Measurements from ENCODE around the gene SEMA4F. TPM values are rescaled to one million over a fixed set of nuclear protein-coding genes. Genes with fewer than 3 reads are reported as not detected.

The SEMA4F gene
- total RNA-seq, 1 donor from 2014 or later, result 12.5 TPM

DNA sequence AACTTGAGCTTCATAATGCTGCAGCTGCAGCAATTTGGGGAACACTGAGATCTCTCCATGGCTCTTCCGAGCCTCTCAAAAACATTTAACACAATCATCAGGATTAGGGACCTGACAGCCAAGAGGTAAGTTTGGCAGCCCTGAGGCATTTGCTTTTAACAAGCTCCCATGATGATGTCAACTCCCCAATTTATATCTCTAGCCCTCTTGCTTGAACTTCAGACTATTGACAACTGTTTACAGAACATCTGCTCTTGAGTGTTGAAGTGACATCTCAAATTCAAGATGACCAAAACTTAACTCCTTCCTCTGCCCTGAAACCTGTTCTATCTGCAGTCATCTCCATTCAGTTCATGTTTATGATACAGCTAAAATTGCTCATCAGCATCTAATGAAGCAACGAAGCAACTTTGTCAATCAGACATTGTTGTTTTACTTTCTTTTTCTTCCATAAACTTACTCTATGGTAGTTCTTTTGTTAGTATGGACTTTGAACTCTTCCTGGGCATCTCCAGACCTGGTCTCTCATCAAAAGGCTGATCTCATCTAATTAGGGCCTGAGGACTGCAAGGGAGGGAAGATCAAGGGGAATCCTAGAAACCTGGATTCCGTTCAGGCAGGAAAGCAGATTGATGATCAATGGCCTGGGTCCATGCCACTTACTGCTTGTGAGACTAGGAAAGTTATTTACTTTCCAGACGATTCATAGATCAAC lies 48.1 kb downstream of the SEMA4F start:
- Histone ChIP-seq H3K9me3 (ENCODE audit: insufficient read depth, low read depth, low read length) (no peaks in the 10 kb centered on the region), H3K79me2 (ENCODE audit: insufficient read depth, low read length) (no peaks in the 10 kb centered on the region), H3K4me1 (ENCODE audit: insufficient read depth, low read length) (no peaks in the 10 kb centered on the region), H2AFZ (ENCODE audit: low read depth, low read length) (no peak overlapping the region), H3K36me3 (ENCODE audit: insufficient read depth, low read length) (no peaks in the 10 kb centered on the region), H3K27ac (ENCODE audit: low read depth, low read length) (no peak overlapping the region), H3K27me3 (ENCODE audit: insufficient read depth, low read length) (peaks cover 14% of the 10 kb centered on the region), H3K4me2 (ENCODE audit: low read length) (no peak overlapping the region), H3K4me3 (ENCODE audit: insufficient read depth, low read depth, low read length) (no peak overlapping the region), H3K9ac (ENCODE audit: low read length) (no peak overlapping the region), H4K20me1 (ENCODE audit: insufficient read depth, low read length) (no peaks in the 10 kb centered on the region)
- H3K27ac Mint-ChIP-seq (ENCODE audit: unreplicated experiment), result no peak overlapping the region
- H3K4me3 Mint-ChIP-seq (ENCODE audit: unreplicated experiment), result no peak overlapping the region
- TF ChIP-seq EZH2 (IDR thresholded peaks at IDR 0.05; ENCODE audit: insufficient read depth, low read length), result no peak
- TF ChIP-seq, protein P1, sequence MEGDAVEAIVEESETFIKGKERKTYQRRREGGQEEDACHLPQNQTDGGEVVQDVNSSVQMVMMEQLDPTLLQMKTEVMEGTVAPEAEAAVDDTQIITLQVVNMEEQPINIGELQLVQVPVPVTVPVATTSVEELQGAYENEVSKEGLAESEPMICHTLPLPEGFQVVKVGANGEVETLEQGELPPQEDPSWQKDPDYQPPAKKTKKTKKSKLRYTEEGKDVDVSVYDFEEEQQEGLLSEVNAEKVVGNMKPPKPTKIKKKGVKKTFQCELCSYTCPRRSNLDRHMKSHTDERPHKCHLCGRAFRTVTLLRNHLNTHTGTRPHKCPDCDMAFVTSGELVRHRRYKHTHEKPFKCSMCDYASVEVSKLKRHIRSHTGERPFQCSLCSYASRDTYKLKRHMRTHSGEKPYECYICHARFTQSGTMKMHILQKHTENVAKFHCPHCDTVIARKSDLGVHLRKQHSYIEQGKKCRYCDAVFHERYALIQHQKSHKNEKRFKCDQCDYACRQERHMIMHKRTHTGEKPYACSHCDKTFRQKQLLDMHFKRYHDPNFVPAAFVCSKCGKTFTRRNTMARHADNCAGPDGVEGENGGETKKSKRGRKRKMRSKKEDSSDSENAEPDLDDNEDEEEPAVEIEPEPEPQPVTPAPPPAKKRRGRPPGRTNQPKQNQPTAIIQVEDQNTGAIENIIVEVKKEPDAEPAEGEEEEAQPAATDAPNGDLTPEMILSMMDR (IDR thresholded peaks at IDR 0.05; ENCODE audit: insufficient read depth, low read depth, low read length), result no peak
- H3K36me3 Mint-ChIP-seq (ENCODE audit: low read depth, unreplicated experiment), result peaks cover 1% of the 10 kb centered on the region
- H3K9me3 Mint-ChIP-seq (ENCODE audit: unreplicated experiment), result no peaks in the 10 kb centered on the region
- no peaks in the 10 kb centered on the region for H3K4me1 Mint-ChIP-seq (ENCODE audit: low read depth, unreplicated experiment)
- peaks cover 22% of the 10 kb centered on the region for H3K27me3 Mint-ChIP-seq (ENCODE audit: low read depth, unreplicated experiment)
- FAIRE-seq (no peak), DNase-seq (ENCODE audit: low read depth) (no peak)

DNA sequence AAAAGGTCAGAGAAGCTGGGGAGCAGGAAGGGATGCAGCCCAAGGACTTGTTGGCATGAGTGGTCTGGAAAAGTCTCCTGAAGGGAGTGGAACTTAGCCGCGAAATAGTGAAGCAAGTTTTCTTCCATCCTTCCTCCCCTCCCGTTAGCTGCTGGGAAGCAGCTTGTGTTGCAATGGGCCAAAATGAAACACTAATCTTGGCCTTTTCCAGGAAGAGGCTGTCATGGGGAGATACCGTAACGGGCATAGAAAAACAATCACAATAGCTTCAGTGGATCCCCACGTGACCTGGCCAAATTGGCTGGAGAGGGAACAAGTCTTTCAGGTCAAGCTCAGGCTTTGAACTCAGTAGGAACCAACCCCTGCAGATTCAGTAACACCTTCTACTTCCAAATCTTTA lies 49.3 kb downstream of the SEMA4F start:
- DNase-seq (ENCODE audit: low read depth), result no peak
- H3K27ac Mint-ChIP-seq (ENCODE audit: unreplicated experiment), result no peak overlapping the region
- Histone ChIP-seq H3K27me3 (ENCODE audit: insufficient read depth, low read length) (peaks cover 14% of the 10 kb centered on the region), H2AFZ (ENCODE audit: low read depth, low read length) (no peak overlapping the region), H3K79me2 (ENCODE audit: insufficient read depth, low read length) (no peaks in the 10 kb centered on the region), H3K9me3 (ENCODE audit: insufficient read depth, low read depth, low read length) (no peaks in the 10 kb centered on the region), H3K4me1 (ENCODE audit: insufficient read depth, low read length) (no peaks in the 10 kb centered on the region), H3K27ac (ENCODE audit: low read depth, low read length) (no peak overlapping the region), H3K4me3 (ENCODE audit: insufficient read depth, low read depth, low read length) (no peak overlapping the region), H3K9ac (ENCODE audit: low read length) (no peak overlapping the region), H3K36me3 (ENCODE audit: insufficient read depth, low read length) (no peaks in the 10 kb centered on the region), H4K20me1 (ENCODE audit: insufficient read depth, low read length) (no peaks in the 10 kb centered on the region), H3K4me2 (ENCODE audit: low read length) (no peak overlapping the region)
- peaks cover 1% of the 10 kb centered on the region for H3K36me3 Mint-ChIP-seq (ENCODE audit: low read depth, unreplicated experiment)
- peaks cover 20% of the 10 kb centered on the region for H3K27me3 Mint-ChIP-seq (ENCODE audit: low read depth, unreplicated experiment)
- TF ChIP-seq, protein P1 (IDR thresholded peaks at IDR 0.05; ENCODE audit: insufficient read depth, low read depth, low read length), result no peak
- no peak for TF ChIP-seq EZH2 (IDR thresholded peaks at IDR 0.05; ENCODE audit: insufficient read depth, low read length)
- H3K9me3 Mint-ChIP-seq (ENCODE audit: unreplicated experiment), result no peaks in the 10 kb centered on the region
- FAIRE-seq, result no peak
- H3K4me3 Mint-ChIP-seq (ENCODE audit: unreplicated experiment), result no peak overlapping the region
- H3K4me1 Mint-ChIP-seq (ENCODE audit: low read depth, unreplicated experiment), result no peaks in the 10 kb centered on the region

DNA sequence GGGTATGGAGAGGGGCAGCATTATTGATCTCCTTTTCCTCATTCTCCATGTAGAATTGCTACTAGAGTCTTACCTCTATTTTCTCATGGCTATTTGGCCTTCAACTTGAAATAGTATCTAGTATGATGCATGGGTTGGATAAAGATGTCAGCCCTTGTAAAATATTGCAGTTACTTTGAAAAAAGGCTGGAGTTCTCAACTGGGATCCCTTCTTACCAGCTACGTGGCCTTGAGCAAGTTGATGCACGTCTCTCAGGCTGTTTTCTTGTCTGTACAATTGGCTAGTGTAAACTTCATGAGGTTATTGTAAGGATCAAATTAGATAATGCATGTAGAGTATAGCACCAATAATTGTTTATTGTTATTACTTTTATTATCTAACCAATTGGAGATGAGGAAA lies 50.2 kb downstream of the SEMA4F start:
- TF ChIP-seq, protein P1 (IDR thresholded peaks at IDR 0.05; ENCODE audit: insufficient read depth, low read depth, low read length), result no peak
- no peak for TF ChIP-seq EZH2 (IDR thresholded peaks at IDR 0.05; ENCODE audit: insufficient read depth, low read length)
- peaks cover 1% of the 10 kb centered on the region for H3K36me3 Mint-ChIP-seq (ENCODE audit: low read depth, unreplicated experiment)
- no peak overlapping the region for H3K27ac ChIP-seq (ENCODE audit: low read depth, low read length)
- H4K20me1 ChIP-seq (ENCODE audit: insufficient read depth, low read length), result no peaks in the 10 kb centered on the region
- H3K79me2 ChIP-seq (ENCODE audit: insufficient read depth, low read length), result no peaks in the 10 kb centered on the region
- no peak overlapping the region for H3K27ac Mint-ChIP-seq (ENCODE audit: unreplicated experiment)
- H3K4me3 ChIP-seq (ENCODE audit: insufficient read depth, low read depth, low read length), result no peak overlapping the region
- H3K4me1 ChIP-seq (ENCODE audit: insufficient read depth, low read length), result no peaks in the 10 kb centered on the region
- DNase-seq (ENCODE audit: low read depth) (no peak), FAIRE-seq (no peak)
- H3K4me3 Mint-ChIP-seq (ENCODE audit: unreplicated experiment), result no peak overlapping the region
- no peak overlapping the region for H3K9ac ChIP-seq (ENCODE audit: low read length)
- no peaks in the 10 kb centered on the region for H3K36me3 ChIP-seq (ENCODE audit: insufficient read depth, low read length)
- peaks cover 7% of the 10 kb centered on the region for H3K4me1 Mint-ChIP-seq (ENCODE audit: low read depth, unreplicated experiment)
- peaks cover 13% of the 10 kb centered on the region for H3K27me3 ChIP-seq (ENCODE audit: insufficient read depth, low read length)
- no peak overlapping the region for H2AFZ ChIP-seq (ENCODE audit: low read depth, low read length)
- H3K4me2 ChIP-seq (ENCODE audit: low read length), result no peak overlapping the region
- H3K9me3 Mint-ChIP-seq (ENCODE audit: unreplicated experiment), result no peaks in the 10 kb centered on the region
- H3K9me3 ChIP-seq (ENCODE audit: insufficient read depth, low read depth, low read length), result no peaks in the 10 kb centered on the region
- peaks cover 20% of the 10 kb centered on the region for H3K27me3 Mint-ChIP-seq (ENCODE audit: low read depth, unreplicated experiment)

Measured in astrocyte (in vitro differentiated cells and primary cell).